Measurements from ENCODE around the gene CYTH1. TPM values are rescaled to one million over a fixed set of nuclear protein-coding genes. Genes with fewer than 3 reads are reported as not detected.

CYTH1 gene
- total RNA-seq, 1 experiment from 2014 or later: 34.3 TPM

- RAD21 ChIA-PET (ENCODE audit: low non-redundant PET in 1 of 2, low total read pairs in 2 of 2, uncharacterized antibody in 2 of 2, unreplicated experiment in 2 of 2): no interaction called here
- Histone ChIP-seq H3K27ac (ENCODE audit: low read depth, low read length) (no peak overlapping the region), H3K4me2 (ENCODE audit: low read length) (no peak overlapping the region), H3K36me3 (ENCODE audit: control insufficient read depth in 1 of 2, insufficient read depth in 2 of 2, low read length in 2 of 2) (no peaks in the 10 kb centered on the region), H3K9me3 (ENCODE audit: control insufficient read depth in 1 of 2, insufficient read depth in 1 of 2, low read depth in 1 of 2, low read length in 2 of 2) (no peaks in the 10 kb centered on the region), H3K79me2 (ENCODE audit: insufficient read depth, low read length) (no peaks in the 10 kb centered on the region), H3K9me2 (ENCODE audit: insufficient read depth) (no peaks in the 10 kb centered on the region), H3K4me3 (replicated peaks in 1 of 2; ENCODE audit: low read depth in 1 of 2, low read length in 2 of 2) (no peak overlapping the region), H2AFZ (ENCODE audit: low read depth, low read length, poor library complexity, severe bottlenecking) (no peak overlapping the region), H4K20me1 (ENCODE audit: insufficient read depth) (no peaks in the 10 kb centered on the region), H3K4me1 (ENCODE audit: control insufficient read depth in 1 of 2, insufficient read depth in 2 of 2, low read length in 2 of 2) (peaks cover 0 to 5% of the 10 kb centered on the region in 2 experiments; a peak in 2 of 4 replicates), H3K27me3 (ENCODE audit: insufficient read depth, low read length) (peaks cover 10% of the 10 kb centered on the region; the same call in 1 of the 2 replicates), H3K9ac (ENCODE audit: low read length) (no peak overlapping the region)
- ATAC-seq (no peak), DNase-seq (ENCODE audit: low read depth, low spot score) (no peak)
- POLR2A ChIA-PET: no interaction called here
- CTCF ChIA-PET: no interaction called here
- intact Hi-C loops (cut with micrococcal nuclease): no loop called here
- BruUV-seq (replicated peaks): no TSS peak
- no peak for TF ChIP-seq SIN3A (IDR thresholded peaks at IDR 0.05; ENCODE audit: low read depth)
- no peak for TF ChIP-seq YY1 (IDR thresholded peaks at IDR 0.05; ENCODE audit: extremely low read depth, insufficient replicate concordance, low read depth, low read length)
- no peak for TF ChIP-seq ZFX (IDR thresholded peaks at IDR 0.05)
- TF ChIP-seq EGR1 (IDR thresholded peaks at IDR 0.05; ENCODE audit: low read depth): no peak
- no peak for TF ChIP-seq REST (IDR thresholded peaks at IDR 0.05; ENCODE audit: low read depth)
- no peak for TF ChIP-seq EZH2 (IDR thresholded peaks at IDR 0.05)
- no peak for TF ChIP-seq ZBTB33 (IDR thresholded peaks at IDR 0.05; ENCODE audit: extremely low read depth, insufficient replicate concordance, low read length)
- TF ChIP-seq RAD21 (IDR thresholded peaks at IDR 0.05; ENCODE audit: low read depth): no peak
- no peak for TF ChIP-seq POLR2AphosphoS5 (IDR thresholded peaks at IDR 0.05; ENCODE audit: low read depth, low read length)
- TF ChIP-seq TCF7L2 (IDR thresholded peaks at IDR 0.05; ENCODE audit: borderline replicate concordance, extremely low read depth, insufficient read depth, insufficient read length): no peak
- TF ChIP-seq JUND (IDR thresholded peaks at IDR 0.05): no peak
- no peak for TF ChIP-seq MAX (IDR thresholded peaks at IDR 0.05)
- no peak for TF ChIP-seq ELF1 (IDR thresholded peaks at IDR 0.05; ENCODE audit: borderline replicate concordance, low read depth)
- TF ChIP-seq ZNF274 (IDR thresholded peaks at IDR 0.05; ENCODE audit: low read depth, low read length): no peak
- TF ChIP-seq CBX3 (IDR thresholded peaks at IDR 0.05; ENCODE audit: low read depth): no peak
- TF ChIP-seq CEBPB (IDR thresholded peaks at IDR 0.05; ENCODE audit: low read depth): no peak
- TF ChIP-seq POLR2A (IDR thresholded peaks at IDR 0.05; ENCODE audit: borderline replicate concordance, extremely low read depth, insufficient read depth, insufficient read length): no peak
- TF ChIP-seq SP1 (IDR thresholded peaks at IDR 0.05; ENCODE audit: low read depth): no peak
Measured at GRCh38 chr17:78642707-78643106, 139.4 kb downstream of the CYTH1 start.

Data from HCT116 (cell line).